GM12875 (cell line): ENCODE data around the gene PASD1.

ENCODE experiments used
- H3K4me3 ChIP-seq: one replicate; pipeline ENCODE4 v1.5.1; 2011; ENCODE audit warnings: low read depth, low read length, control low read depth
- TF ChIP-seq, protein P1 (sequence below): IDR thresholded peaks from 2 replicates; pipeline ENCODE4 v1.5.1; 2011; ENCODE audit warnings: low read depth, mild to moderate bottlenecking, control low read depth, inconsistent platforms, low read length, moderate library complexity, borderline replicate concordance; ENCODE audit not compliant: insufficient read depth

Gene PASD1

DNA sequence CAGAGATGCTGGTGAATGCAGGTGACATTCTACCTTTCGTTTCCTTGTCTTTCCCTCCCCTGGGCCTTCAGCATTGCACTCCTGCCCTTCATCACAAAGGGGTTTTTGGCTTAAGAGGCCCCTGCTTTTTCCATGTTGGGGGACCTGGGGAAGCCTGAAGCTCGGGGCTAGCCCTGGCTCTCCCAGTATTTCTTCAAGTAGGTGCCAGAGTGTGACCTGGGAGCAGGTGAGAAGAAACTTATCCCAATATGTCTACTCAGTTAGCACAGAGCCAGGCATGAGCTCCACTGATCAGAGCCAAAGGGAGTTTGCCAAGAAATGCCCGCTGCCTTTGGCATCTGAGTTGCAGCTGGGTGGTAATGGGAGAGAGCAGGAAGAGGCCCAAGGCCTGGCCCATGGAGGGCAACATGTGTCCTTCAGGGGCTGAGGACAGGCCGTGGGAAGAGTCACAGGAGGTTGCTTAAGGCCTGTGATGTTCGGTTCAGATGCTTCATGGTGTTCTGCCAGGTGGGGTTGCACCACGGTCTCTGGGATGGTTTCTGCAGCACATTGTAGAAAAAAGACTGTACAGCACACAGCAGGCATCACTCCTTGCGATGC lies 139.4 kb downstream of the PASD1 start:
- TF ChIP-seq, protein P1, sequence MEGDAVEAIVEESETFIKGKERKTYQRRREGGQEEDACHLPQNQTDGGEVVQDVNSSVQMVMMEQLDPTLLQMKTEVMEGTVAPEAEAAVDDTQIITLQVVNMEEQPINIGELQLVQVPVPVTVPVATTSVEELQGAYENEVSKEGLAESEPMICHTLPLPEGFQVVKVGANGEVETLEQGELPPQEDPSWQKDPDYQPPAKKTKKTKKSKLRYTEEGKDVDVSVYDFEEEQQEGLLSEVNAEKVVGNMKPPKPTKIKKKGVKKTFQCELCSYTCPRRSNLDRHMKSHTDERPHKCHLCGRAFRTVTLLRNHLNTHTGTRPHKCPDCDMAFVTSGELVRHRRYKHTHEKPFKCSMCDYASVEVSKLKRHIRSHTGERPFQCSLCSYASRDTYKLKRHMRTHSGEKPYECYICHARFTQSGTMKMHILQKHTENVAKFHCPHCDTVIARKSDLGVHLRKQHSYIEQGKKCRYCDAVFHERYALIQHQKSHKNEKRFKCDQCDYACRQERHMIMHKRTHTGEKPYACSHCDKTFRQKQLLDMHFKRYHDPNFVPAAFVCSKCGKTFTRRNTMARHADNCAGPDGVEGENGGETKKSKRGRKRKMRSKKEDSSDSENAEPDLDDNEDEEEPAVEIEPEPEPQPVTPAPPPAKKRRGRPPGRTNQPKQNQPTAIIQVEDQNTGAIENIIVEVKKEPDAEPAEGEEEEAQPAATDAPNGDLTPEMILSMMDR = no peak
- H3K4me3 ChIP-seq = no peak overlapping the region

DNA sequence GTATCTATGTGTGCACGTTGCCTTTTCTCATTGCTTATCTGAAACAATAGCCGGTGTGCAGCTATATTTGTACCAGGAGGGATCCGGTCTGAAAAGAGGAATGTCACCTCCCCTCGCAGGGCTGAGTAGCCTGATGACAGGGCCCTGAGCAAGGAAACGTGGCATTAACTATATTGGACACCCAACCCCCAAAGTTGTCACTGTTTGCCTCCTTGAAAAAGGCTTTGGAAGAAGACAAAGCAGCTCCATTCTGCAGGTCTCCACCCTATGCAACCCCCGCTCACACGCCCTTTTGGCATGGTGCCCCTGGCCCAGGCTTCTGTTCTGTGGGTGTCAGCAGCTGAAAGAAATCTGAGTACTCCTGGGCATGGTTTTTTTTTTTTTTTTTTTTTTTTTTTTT lies 140.0 kb downstream of the PASD1 start:
- no peak overlapping the region for H3K4me3 ChIP-seq
- TF ChIP-seq, protein P1 = no peak

DNA sequence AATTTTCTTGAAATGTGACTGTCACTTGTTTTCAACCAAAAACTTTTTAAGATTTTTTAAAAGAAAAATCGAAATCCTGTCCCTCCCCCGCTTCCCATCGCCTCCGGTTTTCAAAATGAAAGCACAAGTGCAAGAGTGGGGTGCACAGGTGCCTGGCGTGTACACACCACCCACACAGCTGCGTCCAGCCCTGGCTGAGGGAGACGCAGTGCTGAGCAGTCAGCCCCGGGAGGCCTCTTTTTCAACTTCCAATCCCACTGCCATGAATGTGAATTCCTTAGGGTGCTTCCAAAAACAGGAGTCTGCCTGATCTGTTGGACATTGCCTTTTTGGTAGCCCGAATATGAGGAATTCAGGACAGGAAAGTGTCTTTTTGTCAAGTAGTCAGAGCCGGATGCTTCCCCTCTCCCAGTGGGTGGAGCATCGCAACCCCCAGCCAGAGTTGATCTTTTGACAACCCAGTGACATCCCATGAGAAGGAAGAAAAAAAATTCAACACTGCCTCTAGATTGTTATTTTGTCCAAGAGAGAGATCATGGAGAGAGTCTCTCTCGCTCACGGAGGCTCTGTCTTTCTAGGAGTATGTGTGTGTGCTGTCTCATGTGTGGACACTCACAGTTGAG lies 140.7 kb downstream of the PASD1 start:
- TF ChIP-seq, protein P1 = no peak
- H3K4me3 ChIP-seq = no peak overlapping the region

DNA sequence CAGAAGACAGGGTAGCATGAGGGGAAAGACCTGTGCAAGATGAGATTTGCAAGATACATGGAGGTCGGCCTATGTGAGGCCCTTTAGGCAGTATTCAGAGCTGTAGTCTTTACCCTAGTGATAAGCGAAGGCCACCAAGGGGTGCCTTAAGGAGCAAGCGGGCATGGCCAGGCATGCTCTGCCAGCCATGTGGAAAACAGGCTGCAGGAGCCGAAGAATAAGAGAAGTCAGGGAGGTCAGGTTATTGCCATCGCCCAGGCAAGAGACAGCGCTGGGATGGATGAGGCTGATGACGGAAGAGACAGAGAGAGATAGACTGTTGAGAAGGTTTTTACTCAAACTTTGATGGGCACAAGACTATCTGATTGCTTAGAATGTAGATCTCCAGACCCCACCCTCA lies 145.3 kb downstream of the PASD1 start:
- TF ChIP-seq, protein P1 = no peak
- H3K4me3 ChIP-seq = no peak overlapping the region

DNA sequence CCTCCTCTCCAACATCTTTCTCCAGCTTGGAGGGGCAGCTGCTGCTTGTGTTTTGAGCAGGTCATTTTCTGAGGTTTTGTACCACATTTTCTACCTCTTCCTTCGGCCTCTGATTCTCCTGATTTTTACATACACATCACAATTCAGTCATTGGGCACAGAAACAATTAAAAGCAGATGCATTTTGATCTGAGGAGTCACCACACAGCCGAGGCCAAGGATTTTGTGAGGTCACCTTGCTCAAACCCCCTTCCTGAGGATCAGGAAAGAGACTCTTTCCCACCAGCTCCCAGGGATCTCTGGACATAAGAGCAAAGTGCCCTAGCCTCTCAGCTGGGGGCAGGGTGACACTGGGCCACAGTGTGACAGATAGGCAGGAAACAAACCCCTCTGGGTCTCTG lies 147.0 kb downstream of the PASD1 start:
- H3K4me3 ChIP-seq = no peak overlapping the region
- TF ChIP-seq, protein P1 = no peak

DNA sequence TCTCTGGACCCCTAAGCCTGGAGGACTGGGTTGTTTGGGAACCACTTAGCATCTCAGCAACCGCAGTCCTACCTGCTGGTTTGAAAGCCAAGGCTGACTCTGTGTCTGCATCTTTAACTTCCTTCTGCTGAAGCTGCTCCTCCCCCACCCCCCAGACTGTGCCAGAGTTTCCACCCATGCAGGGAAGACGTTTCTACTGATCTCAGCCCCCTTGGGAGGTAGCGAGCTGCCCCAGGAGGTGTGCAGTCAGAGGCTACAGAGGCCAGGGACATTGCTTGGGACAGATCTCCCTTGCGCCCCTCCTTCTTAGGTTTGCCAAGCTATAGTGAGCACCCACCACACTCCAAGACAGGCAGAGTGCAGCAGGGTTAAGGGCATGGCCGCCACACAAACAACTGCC lies 147.7 kb downstream of the PASD1 start:
- TF ChIP-seq, protein P1 = no peak
- no peak overlapping the region for H3K4me3 ChIP-seq

DNA sequence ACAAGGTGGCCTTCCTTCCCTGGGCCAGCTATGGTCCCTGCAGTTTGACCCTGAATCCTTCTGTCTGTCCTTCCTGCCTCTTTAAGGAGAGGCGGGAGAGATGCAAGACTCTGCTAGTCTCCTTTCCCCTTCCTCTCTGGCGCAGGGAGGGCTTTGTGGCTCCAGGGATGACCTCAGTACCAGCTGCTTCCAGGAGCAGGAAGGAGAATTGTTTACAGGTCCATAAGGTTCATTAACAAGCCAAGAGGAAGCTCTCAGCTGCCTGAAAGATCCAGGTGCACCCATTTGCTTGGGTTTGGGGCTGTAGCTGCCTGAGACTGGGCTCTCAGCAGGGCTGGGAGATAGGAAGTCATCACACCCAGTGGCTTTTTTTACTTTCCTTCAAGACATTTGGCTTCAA lies 148.3 kb downstream of the PASD1 start:
- no peak overlapping the region for H3K4me3 ChIP-seq
- TF ChIP-seq, protein P1 = no peak
